ENCODE data around the gene CCR7.

GRCh38 chr17:40577611-40578065 is 12.4 kb upstream of the CCR7 start:
- TF ChIP-seq EP300 (IDR thresholded peaks at IDR 0.05) = no peak
- no peak for TF ChIP-seq POLR2A (IDR thresholded peaks at IDR 0.05)
- TF ChIP-seq CTCF (IDR thresholded peaks at IDR 0.05) = no peak

Data from tibial nerve (tissue), 4 donors.